Prostate gland (tissue), 2 donors: Measurements from ENCODE around the gene TRH. TPM values are rescaled to one million over a fixed set of nuclear protein-coding genes. Genes with fewer than 3 reads are reported as not detected.
"Not testable (repeated sequence)": the region's sequence is repeated elsewhere in the genome, so short reads cannot be mapped to it uniquely, and the experiment has no call there.

Experiments
- DNase-seq: peaks from one replicate; pipeline ENCODE4 v3.0.0-alpha.2; 2019; ENCODE audit warnings: low spot score
- H3K27ac ChIP-seq, 2 donors: fragments of 200-600 bp; sonication (generic); 2 replicates each; pipeline ENCODE4 v1.5.1; 2017 to 2019
- H3K27me3 ChIP-seq: fragments of 200-600 bp; sonication (generic); replicated peaks from 2 replicates; pipeline ENCODE4 v1.5.1; 2019; ENCODE audit not compliant: insufficient read depth
- H3K36me3 ChIP-seq, 2 donors: fragments of 200-600 bp; sonication (generic); 1 replicate in 1 of 2; 2 replicates in 1 of 2; pipeline versions ENCODE4 v1.5.1 to v1.8.1; 2017 to 2019
- H3K4me1 ChIP-seq: fragments of 200-600 bp; sonication (generic); replicated peaks from 2 replicates; pipeline ENCODE4 v1.5.1; 2019
- H3K4me3 ChIP-seq, 2 donors: fragments of 200-600 bp; sonication (generic); 2 replicates each; pipeline ENCODE4 v1.5.1; 2017 to 2019
- H3K9me3 ChIP-seq: fragments of 200-600 bp; sonication (generic); 2 replicates; pipeline ENCODE4 v1.5.1; 2017
- CTCF ChIP-seq, 4 experiments: fragments of 200-600 bp in 2 of 4; fragments of 450-650 bp in 2 of 4; sonication (generic) in 2 of 4; IDR thresholded peaks; 1 replicate in 3 of 4; 2 replicates in 1 of 4; pipeline ENCODE4 v1.5.1; 2016 to 2019; ENCODE audit warnings: antibody characterized with exemption in 4 of 4, mild to moderate bottlenecking in 2 of 4, moderate library complexity in 2 of 4
- POLR2A ChIP-seq: fragments of 450-650 bp; IDR thresholded peaks from one replicate; pipeline ENCODE4 v1.6.1; 2016; ENCODE audit warnings: antibody characterized with exemption, mild to moderate bottlenecking
- POLR2AphosphoS5 ChIP-seq: sonication (generic); formaldehyde crosslinking; IDR thresholded peaks from one replicate; pipeline ENCODE4 v1.6.1; 2017; ENCODE audit warnings: antibody characterized with exemption
- WGBS: methylation state at CpG from one replicate; pipeline ENCODE4 v1.1.5; 2018; 5-methylcytosine and 5-hydroxymethylcytosine counted together
- intact Hi-C: fragments of 100-400 bp; cut with DNase I; formaldehyde crosslinking; loops from one replicate; pipeline ENCODE4 v1.14.2; 2022
- total RNA-seq, 2 donors: library from RNA; depleted of rRNA; stranded (reverse); fragments of >200 nt; gene quantifications; one replicate each; pipeline ENCODE4 v1.1.0, GENCODE V29; 2016

TRH gene
- total RNA-seq, 2 donors from 2014 or later, result 0.97 TPM; not detected in 1

- WGBS, result 85% methylated on average over 15 of the region's 19 CpGs
- Histone ChIP-seq H3K27ac (no peak overlapping the region), H3K4me1 (no peaks in the 10 kb centered on the region), H3K36me3 (no peaks in the 10 kb centered on the region), H3K4me3 (no peak overlapping the region), H3K27me3 (no peaks in the 10 kb centered on the region), H3K9me3 (no peaks in the 10 kb centered on the region)
- DNase-seq, result no peak
- TF ChIP-seq POLR2A (no peak), POLR2AphosphoS5 (no peak), CTCF (IDR thresholded peaks at IDR 0.05) (no peak)
- intact Hi-C loops, result no loop called here
Observed at GRCh38 chr3:130010556-130010955, 36.0 kb downstream of the TRH start.

DNA sequence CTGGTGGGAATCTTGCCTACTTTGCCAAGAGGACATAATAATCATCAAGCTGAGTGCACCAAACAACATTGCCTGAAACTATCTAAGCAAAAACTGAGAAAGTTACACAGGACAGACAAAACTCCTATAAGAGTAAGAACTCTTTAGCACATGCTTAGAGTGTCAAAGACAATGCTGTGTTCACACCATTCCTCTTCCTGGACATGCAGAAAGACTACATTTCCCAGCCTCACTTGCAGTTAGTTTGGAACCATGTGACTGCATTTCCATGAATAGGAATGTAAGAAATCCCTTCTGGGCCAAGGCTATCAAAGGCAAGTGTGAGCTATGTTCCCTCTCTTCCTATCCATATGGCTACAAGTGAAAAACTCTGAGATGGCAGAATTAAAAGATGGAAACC lies 37.6 kb downstream of the TRH start:
- DNase-seq, H3K4me3 ChIP-seq, H3K36me3 ChIP-seq, H3K9me3 ChIP-seq, H3K4me1 ChIP-seq, intact Hi-C loops, H3K27ac ChIP-seq, H3K27me3 ChIP-seq: not testable (repeated sequence)

- H3K27me3 ChIP-seq, DNase-seq, H3K4me3 ChIP-seq, intact Hi-C loops, H3K36me3 ChIP-seq, H3K4me1 ChIP-seq, H3K27ac ChIP-seq, H3K9me3 ChIP-seq: not testable (repeated sequence)
- 94% methylated on average over 19 of the region's 21 CpGs for WGBS
Observed at GRCh38 chr3:130013246-130013645, 38.7 kb downstream of the TRH start.

DNA sequence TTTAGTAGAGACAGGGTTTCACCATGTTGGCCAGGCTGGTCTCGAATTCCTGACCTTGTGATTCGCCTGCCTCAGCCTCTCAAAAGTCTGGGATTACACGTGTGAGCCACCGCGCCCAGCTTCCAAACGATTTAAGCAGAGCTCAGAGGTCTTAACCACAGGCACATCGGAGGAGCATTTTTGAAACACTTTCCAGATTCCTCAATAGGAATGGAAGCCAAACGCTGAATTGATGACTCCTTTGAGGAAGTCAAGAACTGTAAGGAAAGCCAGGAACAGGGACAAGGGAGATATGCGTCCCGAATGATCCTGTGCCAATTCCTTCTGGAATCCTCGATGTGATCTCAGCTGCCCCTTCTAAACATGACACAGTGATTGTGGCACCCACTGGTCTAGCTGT lies 40.0 kb downstream of the TRH start:
- Histone ChIP-seq H3K27ac (no peak overlapping the region), H3K27me3 (no peaks in the 10 kb centered on the region), H3K4me1 (no peaks in the 10 kb centered on the region), H3K4me3 (no peak overlapping the region), H3K9me3 (no peaks in the 10 kb centered on the region), H3K36me3 (no peaks in the 10 kb centered on the region)
- intact Hi-C loops, result no loop called here
- no peak for DNase-seq
- no peak for TF ChIP-seq CTCF (IDR thresholded peaks at IDR 0.05)
- no peak for TF ChIP-seq POLR2AphosphoS5
- TF ChIP-seq POLR2A, result no peak
- 89% methylated on average over 11 of the region's 11 CpGs for WGBS

GRCh38 chr3:130017661-130018060 lies 43.1 kb downstream of the TRH start:
- WGBS, result 81% methylated on average over 13 of the region's 13 CpGs
- H3K9me3 ChIP-seq, H3K36me3 ChIP-seq, DNase-seq, H3K27me3 ChIP-seq, intact Hi-C loops, H3K4me3 ChIP-seq, H3K27ac ChIP-seq, H3K4me1 ChIP-seq: not testable (repeated sequence)

DNA sequence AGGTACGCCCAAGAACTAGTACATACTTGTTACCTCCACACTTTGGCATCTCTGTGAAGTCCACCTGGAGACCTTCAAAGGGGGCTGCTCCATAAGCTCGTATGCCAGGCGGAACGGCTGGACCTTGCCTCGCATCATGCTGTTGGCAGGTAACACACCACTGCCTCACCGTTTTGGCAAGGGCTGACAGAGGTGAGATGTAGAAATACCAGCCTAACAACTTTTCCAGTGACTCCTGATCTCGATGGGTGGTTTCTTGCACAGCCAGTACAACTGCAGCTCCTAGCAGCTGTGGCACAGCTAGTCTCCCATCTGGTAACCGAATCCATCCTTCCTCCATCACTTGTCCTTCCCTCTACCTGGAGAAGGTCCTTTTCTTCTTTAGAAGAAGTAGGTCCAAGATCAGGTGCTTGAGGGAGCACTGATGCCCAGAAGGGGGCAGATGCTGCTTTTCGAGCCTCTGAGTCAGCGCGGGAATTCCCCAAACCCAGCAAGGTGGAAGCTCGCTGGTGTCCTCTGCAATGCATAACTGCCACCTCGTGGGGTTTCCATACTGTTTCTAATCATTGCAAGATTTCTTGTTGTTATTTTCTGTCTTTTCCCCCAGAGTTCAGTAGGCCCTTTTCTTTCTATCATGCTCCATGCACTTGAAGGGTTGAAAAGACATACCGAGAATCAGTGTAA lies 51.8 kb downstream of the TRH start:
- H3K27me3 ChIP-seq, H3K4me1 ChIP-seq, H3K27ac ChIP-seq, H3K9me3 ChIP-seq, H3K36me3 ChIP-seq, intact Hi-C loops, H3K4me3 ChIP-seq: not testable (repeated sequence)
- peak; percentile 48 for DNase-seq
- TF ChIP-seq CTCF (IDR thresholded peaks at IDR 0.05), result peak in 1 of 4 experiments; percentile 21
- peak; percentile 52 for TF ChIP-seq POLR2AphosphoS5
- WGBS, result 63% methylated on average over 10 of the region's 14 CpGs

DNA sequence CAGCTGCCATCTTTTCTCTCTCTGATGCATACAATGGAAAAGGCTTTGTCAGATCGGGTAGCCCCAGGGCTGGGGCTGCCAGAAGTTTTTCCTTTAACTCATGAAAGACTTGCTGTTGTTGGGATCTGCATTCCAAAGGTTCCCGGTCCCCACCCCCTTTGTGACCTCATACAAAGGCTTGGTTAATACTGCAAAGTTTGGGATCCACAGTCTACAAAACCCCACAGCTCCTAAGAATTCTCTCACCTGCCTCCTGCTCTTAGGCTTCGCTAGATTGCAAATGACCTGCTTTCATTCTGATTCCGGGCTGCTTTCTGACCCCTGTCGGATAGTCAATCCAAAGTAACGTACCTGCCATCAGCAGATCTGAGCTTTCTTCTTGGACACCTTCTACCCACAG lies 52.9 kb downstream of the TRH start:
- WGBS, result 66% methylated on average over 5 of the region's 6 CpGs

More for the DNA sequence above, 52.9 kb downstream of the TRH start:
- H3K36me3 ChIP-seq, DNase-seq, H3K9me3 ChIP-seq, H3K4me3 ChIP-seq, H3K27ac ChIP-seq, H3K4me1 ChIP-seq, intact Hi-C loops, H3K27me3 ChIP-seq: not testable (repeated sequence)
